Gastrocnemius medialis (tissue), 4 donors: ENCODE results near the gene CACNA1D. TPM values are rescaled to one million over a fixed set of nuclear protein-coding genes. Genes with fewer than 3 reads are reported as not detected.

Source experiments
- ATAC-seq, 2 donors: fragments of 150-250 bp; one replicate each; pipeline ENCODE4 v1.9.1; 2016
- DNase-seq, 2 donors: peaks; one replicate each; pipeline ENCODE4 v3.0.0-alpha.2; 2019
- H3K27ac ChIP-seq, 4 donors: fragments of 200-600 bp; sonication (generic); 1 replicate in 1 of 4; 2 replicates in 3 of 4; pipeline ENCODE4 v1.5.1; 2016 to 2018; ENCODE audit warnings: mild to moderate bottlenecking in 2 of 4, moderate library complexity in 1 of 4
- H3K27me3 ChIP-seq, 3 donors: fragments of 200-600 bp; sonication (generic) in 2 of 3; 1 replicate in 1 of 3; 2 replicates in 2 of 3; pipeline versions ENCODE4 v1.5.1 to v1.6.0; 2016 to 2019; ENCODE audit warnings: mild to moderate bottlenecking in 1 of 3, moderate library complexity in 1 of 3
- H3K36me3 ChIP-seq, 2 donors: fragments of 200-600 bp; sonication (generic) in 1 of 2; one replicate each; pipeline ENCODE4 v1.5.1; 2017 to 2018
- H3K4me1 ChIP-seq, 2 donors: fragments of 200-600 bp; sonication (generic) in 1 of 2; one replicate each; pipeline ENCODE4 v1.5.1; 2016 to 2017; ENCODE audit warnings: mild to moderate bottlenecking in 2 of 2
- H3K4me3 ChIP-seq, 4 donors: fragments of 200-600 bp; sonication (generic) in 3 of 4; 1 replicate in 1 of 4; 2 replicates in 3 of 4; pipeline ENCODE4 v1.5.1; 2016 to 2019; ENCODE audit warnings: mild to moderate bottlenecking in 2 of 4
- H3K9me3 ChIP-seq, 3 donors: fragments of 200-600 bp; sonication (generic) in 2 of 3; 1 replicate in 1 of 3; 2 replicates in 2 of 3; pipeline ENCODE4 v1.5.1; 2016 to 2019
- POLR2A ChIP-seq, 2 donors: fragments of 450-650 bp; IDR thresholded peaks; one replicate each; pipeline ENCODE4 v1.6.1; 2017; ENCODE audit warnings: antibody characterized with exemption in 2 of 2, mild to moderate bottlenecking in 2 of 2, moderate library complexity in 2 of 2
- in situ Hi-C, 4 donors: fragments of 200-750 bp; cut with MboI; loops; one replicate each; pipeline versions ENCODE4 v1.15.0 to v1.8.0; 2017; ENCODE audit warnings: low sequenced_read_pairs in 4 of 4
- intact Hi-C: fragments of 100-400 bp; cut with DNase I; formaldehyde crosslinking; loops from one replicate; pipeline ENCODE4 v1.15.1; 2023; ENCODE audit warnings: low total_unique reads
- total RNA-seq, 4 donors: library from RNA; depleted of rRNA; stranded (reverse); fragments of >200 nt; gene quantifications; one replicate each; pipeline versions ENCODE4 v1.1.0 to v1.2.3, GENCODE V29; 2016
- TF ChIP-seq, protein P1 (sequence below), 5 experiments: fragments of 450-650 bp in 3 of 5; fragments of 200-600 bp in 2 of 5; sonication (generic) in 2 of 5; IDR thresholded peaks in 4 of 5; conservative IDR thresholded peaks in 1 of 5; 1 replicate in 4 of 5; 2 replicates in 1 of 5; pipeline ENCODE4 v1.5.1; 2016 to 2019; ENCODE audit warnings: antibody characterized with exemption in 5 of 5, mild to moderate bottlenecking in 3 of 5, moderate library complexity in 3 of 5

Gene CACNA1D
- total RNA-seq, 4 donors from 2014 or later: 0.18 to 0.34 TPM; not detected in 2

DNA sequence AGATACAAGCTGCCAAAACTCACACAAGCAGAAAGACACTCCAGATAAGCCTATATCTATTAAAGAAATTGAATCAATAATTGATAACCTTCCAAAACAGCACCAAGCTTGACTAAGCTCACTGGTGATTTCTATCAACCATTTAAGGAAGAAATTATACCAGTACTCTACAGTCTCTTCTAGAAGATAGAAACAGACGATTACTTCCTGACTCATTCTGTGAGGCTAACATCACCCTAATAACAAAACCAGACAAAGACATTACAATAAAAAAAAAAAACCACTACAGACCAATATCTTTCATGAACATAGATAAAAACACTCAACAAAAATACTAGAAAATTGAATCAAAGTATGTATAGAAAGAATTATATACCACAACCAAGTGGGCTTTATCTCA is 331.6 kb downstream of the CACNA1D start:
- in situ Hi-C loops: no loop called here
- Histone ChIP-seq H3K27me3 (no peaks in the 10 kb centered on the region), H3K27ac (no peak overlapping the region), H3K36me3 (no peaks in the 10 kb centered on the region), H3K9me3 (no peaks in the 10 kb centered on the region), H3K4me3 (no peak overlapping the region), H3K4me1 (peaks cover 4 to 8% of the 10 kb centered on the region in 2 donors)
- TF ChIP-seq, protein P1, sequence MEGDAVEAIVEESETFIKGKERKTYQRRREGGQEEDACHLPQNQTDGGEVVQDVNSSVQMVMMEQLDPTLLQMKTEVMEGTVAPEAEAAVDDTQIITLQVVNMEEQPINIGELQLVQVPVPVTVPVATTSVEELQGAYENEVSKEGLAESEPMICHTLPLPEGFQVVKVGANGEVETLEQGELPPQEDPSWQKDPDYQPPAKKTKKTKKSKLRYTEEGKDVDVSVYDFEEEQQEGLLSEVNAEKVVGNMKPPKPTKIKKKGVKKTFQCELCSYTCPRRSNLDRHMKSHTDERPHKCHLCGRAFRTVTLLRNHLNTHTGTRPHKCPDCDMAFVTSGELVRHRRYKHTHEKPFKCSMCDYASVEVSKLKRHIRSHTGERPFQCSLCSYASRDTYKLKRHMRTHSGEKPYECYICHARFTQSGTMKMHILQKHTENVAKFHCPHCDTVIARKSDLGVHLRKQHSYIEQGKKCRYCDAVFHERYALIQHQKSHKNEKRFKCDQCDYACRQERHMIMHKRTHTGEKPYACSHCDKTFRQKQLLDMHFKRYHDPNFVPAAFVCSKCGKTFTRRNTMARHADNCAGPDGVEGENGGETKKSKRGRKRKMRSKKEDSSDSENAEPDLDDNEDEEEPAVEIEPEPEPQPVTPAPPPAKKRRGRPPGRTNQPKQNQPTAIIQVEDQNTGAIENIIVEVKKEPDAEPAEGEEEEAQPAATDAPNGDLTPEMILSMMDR (IDR thresholded peaks at IDR 0.05 in 4 of 5, conservative IDR thresholded peaks at IDR 0.05 in 1 of 5): no peak
- no peak for TF ChIP-seq POLR2A (IDR thresholded peaks at IDR 0.05)
- no peak for DNase-seq
- ATAC-seq: no peak
- intact Hi-C loops: no loop called here

DNA sequence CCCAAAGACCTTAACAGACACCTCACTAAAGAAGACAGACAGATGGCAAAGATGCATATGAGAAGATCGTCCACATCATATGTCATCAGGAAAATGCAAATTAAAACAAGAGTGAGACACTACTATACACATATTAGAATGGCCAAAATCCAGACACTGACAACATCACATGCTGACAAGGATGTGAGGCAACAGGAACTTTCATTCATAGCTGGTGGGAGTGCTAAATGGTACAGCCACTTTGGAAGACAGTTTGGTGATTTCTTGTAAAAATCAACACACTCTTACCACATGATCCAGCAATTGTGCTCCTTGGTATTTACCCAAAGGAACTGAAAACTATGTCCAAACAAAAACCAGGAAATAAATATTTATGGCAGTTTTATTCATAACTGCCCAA is 334.2 kb downstream of the CACNA1D start:
- in situ Hi-C loops (no loop called here), intact Hi-C loops (no loop called here)
- Histone ChIP-seq H3K9me3 (no peaks in the 10 kb centered on the region), H3K27me3 (no peaks in the 10 kb centered on the region), H3K36me3 (no peaks in the 10 kb centered on the region), H3K4me3 (no peak overlapping the region), H3K27ac (no peak overlapping the region), H3K4me1 (no peaks in the 10 kb centered on the region)
- no peak for DNase-seq
- TF ChIP-seq POLR2A (IDR thresholded peaks at IDR 0.05): no peak
- TF ChIP-seq, protein P1 (IDR thresholded peaks at IDR 0.05 in 4 of 5, conservative IDR thresholded peaks at IDR 0.05 in 1 of 5): no peak
- ATAC-seq: no peak

DNA sequence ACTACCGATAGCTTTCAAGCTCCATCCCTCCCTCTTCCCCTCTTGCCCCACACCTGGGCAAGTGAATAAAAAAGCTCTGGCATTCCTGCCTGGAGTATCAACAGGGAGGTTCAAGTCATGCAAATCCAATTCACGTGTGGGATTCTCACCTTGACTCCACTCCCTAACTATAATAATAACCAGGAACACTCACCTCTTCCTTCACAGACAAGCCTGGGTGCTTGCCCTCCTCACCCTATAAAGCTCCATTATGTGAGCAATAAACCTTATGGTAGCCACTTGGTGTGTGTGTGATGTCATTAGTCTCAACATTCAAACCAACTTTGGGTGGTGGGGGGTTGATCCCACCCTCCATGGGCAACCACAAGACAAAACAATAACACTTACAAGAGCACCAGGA is 335.2 kb downstream of the CACNA1D start:
- no peak overlapping the region for H3K27ac ChIP-seq
- H3K27me3 ChIP-seq: no peaks in the 10 kb centered on the region
- H3K4me3 ChIP-seq: no peak overlapping the region
- DNase-seq (no peak), ATAC-seq (no peak)
- no peaks in the 10 kb centered on the region for H3K9me3 ChIP-seq
- TF ChIP-seq, protein P1 (IDR thresholded peaks at IDR 0.05 in 4 of 5, conservative IDR thresholded peaks at IDR 0.05 in 1 of 5): no peak
- no peak for TF ChIP-seq POLR2A (IDR thresholded peaks at IDR 0.05)
- H3K36me3 ChIP-seq: no peaks in the 10 kb centered on the region
- in situ Hi-C loops (no loop called here), intact Hi-C loops (no loop called here)
- no peaks in the 10 kb centered on the region for H3K4me1 ChIP-seq

DNA sequence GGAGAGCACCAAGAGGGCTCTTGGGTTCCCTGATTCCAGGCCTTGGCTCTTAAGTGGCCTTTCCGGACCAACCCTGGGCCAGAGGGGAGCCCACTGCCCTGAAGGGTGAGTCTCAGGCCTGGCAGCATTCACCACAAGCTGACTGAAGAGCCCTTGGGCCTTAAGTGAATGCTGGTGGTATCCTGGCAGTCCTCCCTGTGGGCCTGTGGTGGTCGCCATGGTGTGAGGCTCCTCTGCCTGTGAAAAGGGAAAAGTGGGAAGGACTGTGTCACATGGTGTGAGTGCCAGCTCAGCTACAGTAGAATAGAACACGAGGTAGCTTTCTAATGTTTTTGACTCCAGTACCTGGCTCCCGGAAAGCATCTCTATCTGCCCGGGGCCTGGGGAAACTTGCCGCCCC is 336.5 kb downstream of the CACNA1D start:
- H3K9me3 ChIP-seq: no peaks in the 10 kb centered on the region
- no peak overlapping the region for H3K27ac ChIP-seq
- in situ Hi-C loops: no loop called here
- no peak overlapping the region for H3K4me3 ChIP-seq
- H3K4me1 ChIP-seq: no peaks in the 10 kb centered on the region
- no peak for TF ChIP-seq POLR2A (IDR thresholded peaks at IDR 0.05)
- TF ChIP-seq, protein P1 (IDR thresholded peaks at IDR 0.05 in 4 of 5, conservative IDR thresholded peaks at IDR 0.05 in 1 of 5): no peak
- no peaks in the 10 kb centered on the region for H3K27me3 ChIP-seq
- no peak for ATAC-seq
- DNase-seq: no peak
- no peaks in the 10 kb centered on the region for H3K36me3 ChIP-seq
- intact Hi-C loops: no loop called here

DNA sequence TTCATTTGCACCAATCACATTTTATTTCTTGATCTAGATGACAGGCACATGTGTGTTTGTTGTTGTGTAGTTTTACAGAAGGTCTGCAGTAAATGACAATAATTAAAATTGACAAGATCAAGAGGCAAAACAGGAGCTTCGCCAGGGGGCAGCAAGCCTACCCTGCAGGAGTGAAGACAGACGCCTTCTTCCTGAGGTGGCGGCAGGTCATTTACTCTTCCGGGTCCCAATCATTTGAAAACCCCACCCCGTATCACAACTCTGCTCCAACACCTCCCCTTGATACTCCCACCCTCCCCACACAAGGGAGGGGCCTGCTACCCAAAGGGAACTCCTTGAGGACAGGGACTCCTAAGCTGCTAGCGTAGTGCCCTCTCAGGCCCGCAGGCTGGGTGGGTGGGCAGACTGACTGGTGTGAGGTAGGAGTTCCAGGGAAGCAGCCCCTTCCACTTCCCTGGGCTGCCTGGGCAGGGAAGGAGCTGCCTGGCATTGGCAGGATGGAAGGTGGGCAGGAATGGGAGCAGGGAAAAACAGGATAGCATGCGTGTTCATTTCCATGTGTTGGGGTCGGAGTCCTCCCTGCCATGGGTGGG is 338.7 kb downstream of the CACNA1D start:
- H3K4me3 ChIP-seq: no peak overlapping the region
- H3K27ac ChIP-seq: no peak overlapping the region
- no peaks in the 10 kb centered on the region for H3K27me3 ChIP-seq
- intact Hi-C loops: no loop called here
- no peaks in the 10 kb centered on the region for H3K9me3 ChIP-seq
- DNase-seq (no peak), ATAC-seq (no peak)
- TF ChIP-seq, protein P1 (IDR thresholded peaks at IDR 0.05 in 4 of 5, conservative IDR thresholded peaks at IDR 0.05 in 1 of 5): no peak
- TF ChIP-seq POLR2A (IDR thresholded peaks at IDR 0.05): no peak
- no peaks in the 10 kb centered on the region for H3K36me3 ChIP-seq
- no peaks in the 10 kb centered on the region for H3K4me1 ChIP-seq
- in situ Hi-C loops: no loop called here
